PC-9 (cell line): Measurements from ENCODE around the gene STAB2. TPM values are rescaled to one million over a fixed set of nuclear protein-coding genes. Genes with fewer than 3 reads are reported as not detected.

Source experiments
- BruUV-seq: library from RNA; stranded (reverse); fragments of 400-500 nt; replicated peaks from 2 replicates; lab custom pipeline; 2021; lab: Mats Ljungman, UMichigan
- CTCF ChIA-PET: fragments of 300-600 bp; sonication (Branson Sonifier 250); formaldehyde crosslinking; loops from one replicate; lab custom pipeline; 2022; ENCODE audit warnings: antibody characterized with exemption; lab: Charles Lee
- POLR2A ChIA-PET: fragments of 300-600 bp; sonication (Branson Sonifier 250); formaldehyde crosslinking; loops from one replicate; lab custom pipeline; 2022; ENCODE audit warnings: antibody characterized with exemption; ENCODE audit not compliant: unreplicated experiment; lab: Charles Lee
- DNase-seq, 2 experiments: peaks; one replicate each; pipeline versions ENCODE4 v3.0.0 to v3.0.0-alpha.2; 2015 to 2022; ENCODE audit warnings: mixed read lengths in 1 of 2
- H2AFZ ChIP-seq: fragments of 200-600 bp; sonication (generic); 2 replicates; pipeline ENCODE4 v1.8.1; 2017; ENCODE audit warnings: antibody characterized with exemption
- H3F3A ChIP-seq: fragments of 200-600 bp; sonication (generic); 2 replicates; pipeline ENCODE4 v1.8.1; 2017; ENCODE audit warnings: antibody characterized with exemption, mild to moderate bottlenecking, low read depth; ENCODE audit not compliant: insufficient read depth
- H3K27ac ChIP-seq: fragments of 200-600 bp; sonication (generic); 2 replicates; pipeline ENCODE4 v1.6.1; 2016; ENCODE audit warnings: mixed run types
- H3K27me3 ChIP-seq: fragments of 200-600 bp; sonication (generic); 2 replicates; pipeline ENCODE4 v1.6.1; 2016; ENCODE audit warnings: low read depth, mixed run types; ENCODE audit not compliant: insufficient read depth
- H3K36me3 ChIP-seq: fragments of 200-600 bp; sonication (generic); 2 replicates; pipeline ENCODE4 v1.6.1; 2016; ENCODE audit warnings: low read depth, mixed run types
- H3K4me1 ChIP-seq: fragments of 200-600 bp; sonication (generic); replicated peaks from 2 replicates; pipeline ENCODE4 v1.6.1; 2016; ENCODE audit warnings: mixed run types; ENCODE audit not compliant: insufficient read depth
- H3K4me2 ChIP-seq: fragments of 200-600 bp; sonication (generic); 2 replicates; pipeline ENCODE4 v1.6.1; 2017; ENCODE audit warnings: mixed run types
- H3K4me3 ChIP-seq: fragments of 200-600 bp; sonication (generic); 2 replicates; pipeline ENCODE4 v1.6.1; 2016; ENCODE audit warnings: mixed run types
- H3K79me2 ChIP-seq: fragments of 200-600 bp; sonication (generic); 2 replicates; pipeline ENCODE4 v1.6.1; 2017; ENCODE audit warnings: low read depth, mixed run types
- H3K9me2 ChIP-seq: fragments of 200-600 bp; sonication (generic); 2 replicates; pipeline ENCODE4 v1.8.1; 2017; ENCODE audit warnings: mild to moderate bottlenecking; ENCODE audit not compliant: insufficient read depth
- H3K9me3 ChIP-seq: fragments of 200-600 bp; sonication (generic); 2 replicates; pipeline ENCODE4 v1.8.1; 2016; ENCODE audit warnings: low read depth; ENCODE audit not compliant: insufficient read depth
- H4K20me1 ChIP-seq: fragments of 200-600 bp; sonication (generic); 2 replicates; pipeline ENCODE4 v1.8.1; 2017; ENCODE audit not compliant: insufficient read depth
- CTCF ChIP-seq: fragments of 200-600 bp; sonication (generic); conservative IDR thresholded peaks from 2 replicates; pipeline ENCODE4 v1.6.1; 2017; ENCODE audit warnings: mixed run types, antibody characterized with exemption, mild to moderate bottlenecking, moderate library complexity
- EZH2 ChIP-seq: fragments of 200-600 bp; sonication (generic); IDR thresholded peaks from 2 replicates; pipeline ENCODE4 v1.8.0; 2017; ENCODE audit warnings: antibody characterized with exemption, low read depth
- intact Hi-C: fragments of 100-400 bp; cut with micrococcal nuclease; formaldehyde crosslinking; loops from one replicate; pipeline ENCODE4 v1.10.0; 2022; ENCODE audit not compliant: unreplicated experiment
- total RNA-seq: library from RNA; stranded (reverse); gene quantifications from 2 replicates; pipeline ENCODE4 v1.2.3, GENCODE V29; 2021

The STAB2 gene
- total RNA-seq, 1 experiment from 2014 or later, result not detected

- Histone ChIP-seq H2AFZ (no peak overlapping the region), H3K9me3 (no peaks in the 10 kb centered on the region), H3K9me2 (no peaks in the 10 kb centered on the region), H3K4me2 (no peak overlapping the region), H3K4me1 (peaks cover 4% of the 10 kb centered on the region; the same call in 1 of the 2 replicates), H3K4me3 (no peak overlapping the region), H3K36me3 (no peaks in the 10 kb centered on the region), H3K27me3 (peaks cover 25% of the 10 kb centered on the region; the same call in 1 of the 2 replicates), H4K20me1 (no peaks in the 10 kb centered on the region), H3K79me2 (no peaks in the 10 kb centered on the region), H3K27ac (no peak overlapping the region), H3F3A (no peaks in the 10 kb centered on the region)
- intact Hi-C loops, result no loop called here
- ChIA-PET CTCF (no interaction called here), POLR2A (no interaction called here)
- no peak for DNase-seq
- BruUV-seq, result no TSS peak
- TF ChIP-seq CTCF (no peak), EZH2 (no peak)
These were observed 13.9 kb upstream of the STAB2 start for GRCh38 chr12:103573185-103573584.

- no peaks in the 10 kb centered on the region for H3K9me3 ChIP-seq
- no peak overlapping the region for H3K27ac ChIP-seq
- intact Hi-C loops, result loop anchor here (5.0 kb wide), 1 partner anchor 288 kb away; no protein-coding TSS in a partner anchor
- H3K4me2 ChIP-seq, result no peak overlapping the region
- ChIA-PET CTCF (no interaction called here), POLR2A (no interaction called here)
- H2AFZ ChIP-seq, result no peak overlapping the region
- H3K36me3 ChIP-seq, result no peaks in the 10 kb centered on the region
- peaks cover 4% of the 10 kb centered on the region; the same call in 1 of the 2 replicates for H3K4me1 ChIP-seq
- no peaks in the 10 kb centered on the region for H3K79me2 ChIP-seq
- no peak for DNase-seq
- TF ChIP-seq EZH2, result no peak
- no peak for TF ChIP-seq CTCF
- no peak overlapping the region for H3K4me3 ChIP-seq
- H3F3A ChIP-seq, result no peaks in the 10 kb centered on the region
- no peaks in the 10 kb centered on the region for H3K9me2 ChIP-seq
- H4K20me1 ChIP-seq, result no peaks in the 10 kb centered on the region
- H3K27me3 ChIP-seq, result peaks cover 27% of the 10 kb centered on the region
- no TSS peak for BruUV-seq
These were observed 8.1 kb upstream of the STAB2 start for GRCh38 chr12:103578926-103579325.

- Histone ChIP-seq H3K27me3 (peaks cover 31% of the 10 kb centered on the region), H3F3A (no peaks in the 10 kb centered on the region), H3K4me2 (no peak overlapping the region), H3K4me3 (no peak overlapping the region), H3K27ac (no peak overlapping the region), H2AFZ (no peak overlapping the region), H3K9me2 (no peaks in the 10 kb centered on the region), H3K4me1 (peaks cover 4% of the 10 kb centered on the region; the same call in 1 of the 2 replicates), H4K20me1 (no peaks in the 10 kb centered on the region), H3K36me3 (no peaks in the 10 kb centered on the region), H3K9me3 (no peaks in the 10 kb centered on the region), H3K79me2 (no peaks in the 10 kb centered on the region)
- intact Hi-C loops, result no loop called here
- no TSS peak for BruUV-seq
- ChIA-PET CTCF (no interaction called here), POLR2A (no interaction called here)
- TF ChIP-seq EZH2 (no peak), CTCF (no peak)
- peak in 1 of 2 experiments; percentile 12 for DNase-seq
These were observed 7.0 kb upstream of the STAB2 start for GRCh38 chr12:103580026-103580425.
